ENCODE data around the gene ATP13A3.

The ATP13A3 gene

DNA sequence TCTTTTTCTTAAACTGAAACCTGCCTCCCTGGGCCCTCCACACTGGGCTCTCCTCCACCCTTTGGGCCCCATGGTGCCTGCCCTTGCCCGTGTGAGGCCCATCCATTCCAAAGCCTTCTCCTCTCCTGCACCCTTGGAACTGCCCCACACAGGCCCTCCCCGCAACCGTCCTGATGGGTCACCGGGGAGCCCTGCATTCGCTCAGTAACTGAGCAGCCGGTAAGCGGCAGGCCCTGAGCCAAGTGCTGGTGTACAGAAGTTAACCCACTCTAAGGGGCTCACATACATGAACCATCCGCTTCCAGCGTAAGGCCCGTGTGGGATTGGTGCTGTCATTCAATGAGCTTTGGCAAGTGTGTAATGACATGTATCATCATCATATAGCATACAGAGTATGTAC lies 111.9 kb downstream of the ATP13A3 start:
- DNase-seq (ENCODE audit: low read depth in 2 of 2, low spot score in 1 of 2): no peak

GRCh38 chr3:194373899-194374298 lies 112.9 kb downstream of the ATP13A3 start:
- DNase-seq (ENCODE audit: low read depth in 2 of 2, low spot score in 1 of 2): no peak

DNA sequence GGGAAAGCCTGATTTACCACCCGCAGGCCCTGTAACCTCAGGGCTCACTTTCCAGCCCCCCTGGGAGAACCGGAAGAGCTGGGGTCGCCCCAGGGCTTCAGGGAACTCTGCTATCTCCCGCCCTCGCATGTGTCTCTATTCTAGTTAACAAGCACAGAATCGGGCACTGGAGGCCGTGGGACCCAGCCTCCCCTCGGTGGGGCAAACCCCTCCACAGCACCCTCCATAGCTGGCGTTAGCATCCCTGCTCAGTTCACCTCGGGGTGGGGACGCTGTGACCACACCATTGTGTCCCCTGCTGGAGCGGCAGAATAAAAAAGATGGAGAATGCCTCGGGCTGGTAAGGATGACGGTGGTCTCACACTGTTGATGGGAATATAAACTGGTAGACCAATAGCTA lies 113.8 kb downstream of the ATP13A3 start:
- DNase-seq (ENCODE audit: low read depth in 2 of 2, low spot score in 1 of 2): no peak

- no peak for DNase-seq (ENCODE audit: low read depth in 2 of 2, low spot score in 1 of 2)
These were observed 116.0 kb downstream of the ATP13A3 start for GRCh38 chr3:194370753-194371152.

GRCh38 chr3:194369522-194370279 lies 117.1 kb downstream of the ATP13A3 start, which contains the start of gene LRRC15:
Gene LRRC15 (minus strand): TSS chr3:194369743. CDS start chr3:194361043, 8,700 bp downstream.
- no peak for DNase-seq (ENCODE audit: low read depth in 2 of 2, low spot score in 1 of 2)

DNA sequence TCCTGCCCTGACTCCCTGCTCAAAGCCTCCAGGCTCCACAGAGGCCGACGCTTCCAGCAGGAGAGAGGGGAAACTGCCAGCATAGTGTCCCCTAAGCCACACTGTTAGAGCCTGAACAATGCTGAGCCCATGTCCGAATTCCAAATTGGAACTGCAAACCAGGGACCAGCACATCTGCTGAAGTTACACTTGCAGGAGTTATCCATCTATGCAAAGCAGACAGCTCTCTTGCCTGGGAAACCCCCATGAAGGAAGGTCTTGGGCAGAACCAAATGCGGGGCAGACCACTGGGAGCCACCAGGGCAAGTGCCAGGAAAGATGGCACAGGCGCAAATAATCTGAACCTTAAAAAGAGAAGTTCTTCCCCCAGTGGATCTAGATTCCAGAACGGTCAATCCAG lies 117.9 kb downstream of the ATP13A3 start:
- no peak for DNase-seq (ENCODE audit: low read depth in 2 of 2, low spot score in 1 of 2)

DNA sequence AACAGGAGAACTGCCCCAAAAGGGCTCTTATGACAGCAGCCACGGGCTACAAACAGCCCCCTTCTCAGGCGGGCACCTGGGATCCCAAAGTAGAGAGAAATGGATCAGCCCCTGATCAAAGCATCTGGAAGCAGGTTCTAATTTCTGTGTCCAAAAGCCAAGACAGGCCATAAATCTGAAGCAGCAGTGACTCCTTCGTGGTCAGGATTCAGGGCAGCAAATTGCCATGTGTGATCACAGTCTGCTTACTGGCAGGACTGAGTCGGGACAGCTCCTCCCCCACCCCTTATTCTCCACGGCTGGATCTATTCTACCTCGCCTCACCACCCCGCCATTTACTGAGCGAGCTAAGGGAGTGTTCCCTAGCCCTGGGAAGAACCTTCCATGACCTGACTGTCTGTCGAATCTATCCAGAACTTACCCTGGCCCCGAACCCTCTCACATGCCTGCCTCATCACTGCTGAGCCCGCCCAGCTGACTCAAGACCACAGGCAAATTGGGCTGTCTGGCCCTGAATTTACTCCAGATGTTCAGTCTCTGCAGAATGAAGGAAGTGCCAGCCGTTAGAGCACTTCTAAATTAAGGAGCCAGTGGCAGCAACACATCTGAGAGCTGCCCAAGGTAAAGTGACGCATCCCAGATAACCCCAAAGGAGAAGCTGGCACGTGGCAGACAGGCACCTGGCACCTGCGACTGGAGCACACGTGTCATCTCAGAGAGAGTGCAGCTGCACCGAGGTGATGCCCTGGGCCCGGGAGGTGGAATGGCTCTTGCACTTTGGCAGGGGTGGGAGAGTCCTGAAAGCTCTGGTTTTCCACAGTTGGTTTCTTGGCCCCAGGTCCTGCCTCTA lies 118.6 kb downstream of the ATP13A3 start:
- DNase-seq (ENCODE audit: low read depth in 2 of 2, low spot score in 1 of 2): no peak

DNA sequence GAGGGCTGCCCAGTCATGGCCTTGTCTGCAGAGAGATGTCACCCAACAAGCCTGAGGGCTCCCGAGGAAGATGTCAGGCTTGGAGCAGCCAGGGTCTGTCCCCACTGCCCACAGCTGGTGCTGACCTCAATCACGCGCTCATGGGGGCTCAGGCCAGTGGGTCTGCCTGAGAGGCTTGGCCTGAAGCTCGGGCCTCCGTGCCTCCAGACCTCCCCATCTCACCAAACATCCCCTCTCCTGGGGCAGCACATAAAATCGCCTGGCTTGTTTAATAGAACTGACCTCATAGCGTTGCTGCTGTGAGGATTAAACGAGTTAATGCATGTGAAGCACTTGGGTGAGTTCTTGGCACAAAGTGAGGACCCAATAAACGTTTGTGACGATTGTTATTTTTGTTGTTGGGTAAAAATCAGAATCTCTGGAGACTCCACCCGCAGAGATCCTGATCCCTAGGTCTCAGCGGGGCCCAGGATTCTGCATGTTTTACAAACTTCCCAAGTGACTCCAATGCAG lies 120.8 kb downstream of the ATP13A3 start:
- no peak for DNase-seq (ENCODE audit: low read depth in 2 of 2, low spot score in 1 of 2)

GRCh38 chr3:194365526-194365925 lies 121.3 kb downstream of the ATP13A3 start:
- DNase-seq (ENCODE audit: low read depth in 2 of 2, low spot score in 1 of 2): no peak

GRCh38 chr3:194364652-194365434 lies 122.0 kb downstream of the ATP13A3 start:
- no peak for DNase-seq (ENCODE audit: low read depth in 2 of 2, low spot score in 1 of 2)

DNA sequence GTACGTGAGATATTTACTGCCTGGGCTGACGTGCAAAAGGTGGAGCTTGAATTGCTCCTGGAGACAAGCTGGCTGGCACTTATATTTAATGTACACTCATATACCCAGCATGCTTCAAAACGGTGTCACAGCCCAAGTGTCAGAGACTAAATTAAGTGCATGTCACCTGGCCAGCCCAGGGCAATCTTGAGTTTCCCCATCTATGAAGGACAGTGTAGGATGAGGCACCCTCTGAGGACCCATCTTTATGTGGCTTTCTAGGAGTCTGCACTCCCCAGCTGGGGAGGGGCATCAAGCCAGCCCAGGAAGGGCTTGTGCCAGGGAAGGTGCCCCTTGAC lies 122.5 kb downstream of the ATP13A3 start:
- no peak for DNase-seq (ENCODE audit: low read depth in 2 of 2, low spot score in 1 of 2)

GRCh38 chr3:194360568-194360967 lies 126.2 kb downstream of the ATP13A3 start:
- DNase-seq (ENCODE audit: low read depth in 2 of 2, low spot score in 1 of 2): no peak

GRCh38 chr3:194357681-194358080 lies 129.1 kb downstream of the ATP13A3 start:
- DNase-seq (ENCODE audit: low read depth in 2 of 2, low spot score in 1 of 2): no peak

DNA sequence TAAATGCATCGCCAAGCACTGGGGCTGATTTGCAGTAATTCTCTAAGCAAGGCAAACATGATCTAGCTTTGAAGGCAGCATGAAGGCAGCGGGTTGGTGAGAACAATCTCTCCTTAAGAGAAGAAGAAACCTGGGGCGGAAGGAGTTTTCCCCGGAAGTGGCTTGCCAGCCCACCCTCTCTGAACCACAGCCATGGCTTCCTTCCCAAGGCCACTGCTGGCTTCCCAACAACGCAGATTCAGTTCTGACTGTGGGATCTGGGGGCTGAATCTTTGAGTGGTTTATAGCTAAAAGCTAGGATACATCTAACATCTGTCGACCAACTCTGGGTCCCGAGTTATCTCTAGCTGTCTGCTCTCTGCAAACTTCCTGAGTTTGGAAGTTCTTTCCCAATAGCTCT lies 131.4 kb downstream of the ATP13A3 start:
- DNase-seq (ENCODE audit: low read depth in 2 of 2, low spot score in 1 of 2): no peak

DNA sequence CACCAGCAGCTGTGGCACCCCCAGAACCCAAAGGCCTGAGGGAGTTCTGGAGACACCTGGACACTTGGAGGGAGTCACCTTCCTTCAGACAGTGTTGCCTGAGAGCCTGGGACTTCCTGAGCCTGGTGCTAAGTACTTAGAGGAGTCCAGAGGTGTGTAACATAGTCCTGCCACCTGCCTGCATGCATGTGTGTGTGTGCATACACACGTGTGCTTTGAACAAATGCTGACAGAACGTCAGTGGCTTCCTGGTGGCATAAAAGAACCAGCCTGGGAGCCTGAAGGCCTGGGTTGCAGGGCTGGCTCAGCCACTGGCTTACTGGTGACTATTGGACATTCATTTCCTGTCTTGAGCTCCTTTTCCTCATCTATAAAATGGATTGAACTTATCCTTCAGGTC lies 132.5 kb downstream of the ATP13A3 start:
- DNase-seq (ENCODE audit: low read depth in 2 of 2, low spot score in 1 of 2): no peak

All from stimulated activated CD8-positive, alpha-beta memory T cell treated with anti-CD3 and anti-CD28 coated beads, Interleukin-4, amount 100 ng/mL, for 4 hours (primary cell).